22Rv1 (cell line): ENCODE measurements around the gene DKKL1.
"Not testable (repeated sequence)": the region's sequence is repeated elsewhere in the genome, so short reads cannot be mapped to it uniquely, and the experiment has no call there.

Experiments
- H3K27ac ChIP-seq: fragments of 450-650 bp; 2 replicates; pipeline ENCODE4 v1.5.1; 2017
- ZFX ChIP-seq: fragments of 450-650 bp; IDR thresholded peaks from 2 replicates; pipeline ENCODE4 v1.6.1; 2017; ENCODE audit warnings: antibody characterized with exemption, borderline replicate concordance
- TF ChIP-seq, protein P1 (sequence below): fragments of 450-650 bp; IDR thresholded peaks from 2 replicates; pipeline ENCODE4 v1.5.1; 2017; ENCODE audit warnings: mild to moderate bottlenecking

Gene DKKL1

DNA sequence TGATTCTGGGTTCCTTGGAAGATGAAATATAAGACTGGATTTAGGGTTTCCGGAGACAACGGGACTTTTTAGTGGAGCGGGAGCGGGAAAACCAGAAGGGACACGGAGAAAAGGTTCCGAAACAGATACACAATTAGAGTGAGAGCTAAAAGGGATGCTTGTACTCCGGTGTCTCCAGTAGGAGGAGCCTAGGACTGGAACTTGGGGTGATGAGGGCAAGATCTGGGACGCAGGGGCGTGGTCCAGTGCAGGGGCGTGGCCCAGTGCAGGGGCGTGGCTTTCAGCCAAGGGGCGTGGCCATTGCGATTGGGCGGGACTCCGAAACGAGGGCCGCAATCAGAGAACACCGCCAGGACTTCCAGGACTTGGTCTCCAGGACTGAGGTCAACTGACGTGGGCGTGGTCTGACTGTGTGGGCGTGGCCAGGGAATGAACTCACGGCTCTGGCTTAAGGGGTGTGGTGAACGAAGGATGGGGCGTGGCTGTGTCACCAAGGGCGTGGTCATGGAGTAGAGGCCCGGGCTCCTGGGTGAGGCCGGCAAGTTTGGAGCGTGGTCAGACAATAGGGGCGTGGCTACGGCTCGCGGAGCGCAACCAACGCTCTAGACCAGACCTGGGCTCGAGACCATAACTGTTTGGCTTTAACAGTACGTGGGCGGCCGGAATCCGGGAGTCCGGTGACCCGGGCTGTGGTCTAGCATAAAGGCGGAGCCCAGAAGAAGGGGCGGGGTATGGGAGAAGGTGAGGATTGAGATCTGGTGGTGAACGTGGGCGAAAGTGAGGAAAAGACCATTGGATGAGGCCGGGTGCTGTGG is at the start of gene DKKL1:
Gene DKKL1, plus strand, starts transcription at position 610 of the 815 bp plus-strand sequence. Its CDS starts 122 bp downstream, at position 732.
- TF ChIP-seq, protein P1, sequence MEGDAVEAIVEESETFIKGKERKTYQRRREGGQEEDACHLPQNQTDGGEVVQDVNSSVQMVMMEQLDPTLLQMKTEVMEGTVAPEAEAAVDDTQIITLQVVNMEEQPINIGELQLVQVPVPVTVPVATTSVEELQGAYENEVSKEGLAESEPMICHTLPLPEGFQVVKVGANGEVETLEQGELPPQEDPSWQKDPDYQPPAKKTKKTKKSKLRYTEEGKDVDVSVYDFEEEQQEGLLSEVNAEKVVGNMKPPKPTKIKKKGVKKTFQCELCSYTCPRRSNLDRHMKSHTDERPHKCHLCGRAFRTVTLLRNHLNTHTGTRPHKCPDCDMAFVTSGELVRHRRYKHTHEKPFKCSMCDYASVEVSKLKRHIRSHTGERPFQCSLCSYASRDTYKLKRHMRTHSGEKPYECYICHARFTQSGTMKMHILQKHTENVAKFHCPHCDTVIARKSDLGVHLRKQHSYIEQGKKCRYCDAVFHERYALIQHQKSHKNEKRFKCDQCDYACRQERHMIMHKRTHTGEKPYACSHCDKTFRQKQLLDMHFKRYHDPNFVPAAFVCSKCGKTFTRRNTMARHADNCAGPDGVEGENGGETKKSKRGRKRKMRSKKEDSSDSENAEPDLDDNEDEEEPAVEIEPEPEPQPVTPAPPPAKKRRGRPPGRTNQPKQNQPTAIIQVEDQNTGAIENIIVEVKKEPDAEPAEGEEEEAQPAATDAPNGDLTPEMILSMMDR, result no peak
- no peak for TF ChIP-seq ZFX
- peak within 1 kb of the TSS; percentile 88 for H3K27ac ChIP-seq

- no peak overlapping the region for H3K27ac ChIP-seq
- TF ChIP-seq ZFX, result no peak
- TF ChIP-seq, protein P1, result no peak
These were observed 48.6 kb upstream of the DKKL1 start for GRCh38 chr19:49315111-49315510.

DNA sequence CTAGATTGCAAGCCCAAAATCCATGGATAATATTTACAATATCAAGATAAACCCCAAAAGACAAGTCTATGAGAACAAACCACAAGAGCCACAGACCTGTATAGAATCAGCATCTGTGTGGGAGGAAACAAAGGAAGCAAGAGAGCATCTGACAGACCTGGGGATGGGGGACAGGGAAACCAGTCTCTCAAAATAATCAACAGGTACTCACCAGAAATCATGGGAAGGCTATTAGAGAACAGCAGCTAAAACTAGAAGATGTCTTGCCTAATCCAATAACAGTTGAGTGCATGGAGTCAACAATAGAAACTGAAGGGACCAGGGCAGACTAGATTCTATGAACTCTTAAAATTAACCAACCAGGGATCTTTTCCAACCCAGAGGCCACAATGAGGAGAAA is 47.4 kb upstream of the DKKL1 start:
- no peak for TF ChIP-seq ZFX
- TF ChIP-seq, protein P1, result no peak

GRCh38 chr19:49318296-49318695 is 45.4 kb upstream of the DKKL1 start:
- H3K27ac ChIP-seq, result no peak overlapping the region
- TF ChIP-seq, protein P1, result no peak
- no peak for TF ChIP-seq ZFX

More for the DNA sequence above, 47.4 kb upstream of the DKKL1 start:
- H3K27ac ChIP-seq, result no peak overlapping the region

DNA sequence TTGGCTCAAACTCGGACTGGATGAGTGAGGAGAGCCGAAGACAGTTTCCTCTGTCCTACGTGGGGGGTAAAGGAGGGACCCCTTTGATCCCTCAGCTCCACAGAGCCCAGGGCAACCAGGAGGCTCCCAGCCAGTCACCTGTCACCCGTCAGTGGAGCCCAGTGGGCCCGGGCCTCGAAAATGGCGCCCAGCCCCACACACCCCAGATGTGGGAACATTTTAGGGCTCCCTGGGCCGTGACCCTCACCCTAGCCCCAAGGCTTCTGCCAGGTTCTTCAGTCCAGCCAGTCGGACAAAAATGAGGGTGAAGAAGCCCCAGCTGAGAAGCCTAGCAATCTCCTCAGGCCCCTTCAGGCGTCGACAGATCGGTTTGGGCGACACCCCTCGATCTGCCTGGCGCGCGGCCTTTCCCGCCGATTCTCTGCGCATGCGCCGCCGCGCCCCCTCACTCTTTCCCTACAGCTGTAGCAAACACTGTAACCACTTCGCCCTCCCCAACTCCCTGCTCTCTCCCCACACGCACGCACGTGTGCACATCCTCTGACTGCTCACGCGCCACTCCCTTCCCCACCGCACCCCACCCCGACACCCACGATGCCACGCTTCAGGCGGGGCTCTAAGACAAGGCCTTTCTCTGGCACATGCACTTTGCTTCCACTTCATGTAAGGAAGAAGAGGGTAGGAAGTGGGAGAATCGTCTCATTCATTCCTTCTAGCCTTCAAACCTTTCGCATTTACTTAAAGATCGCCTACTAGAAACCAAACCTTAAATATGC is 38.7 kb upstream of the DKKL1 start, which contains the start of gene SLC6A16:
Gene SLC6A16, minus strand, starts transcription at position 391 of the 776 bp plus-strand sequence. CDS start 13,844 bp downstream, outside the sequence.
- TF ChIP-seq ZFX, result no peak
- TF ChIP-seq, protein P1, result no peak
- no peak within 1 kb of the TSS for H3K27ac ChIP-seq

- not testable (repeated sequence) for H3K27ac ChIP-seq
These were observed 37.9 kb upstream of the DKKL1 start for GRCh38 chr19:49325756-49326155.

- no peak overlapping the region for H3K27ac ChIP-seq
- no peak for TF ChIP-seq ZFX
- TF ChIP-seq, protein P1, result no peak
These were observed 37.4 kb upstream of the DKKL1 start for GRCh38 chr19:49326165-49326704.
